Lower lobe of right lung (tissue), 2 donors: ENCODE data around the gene CRY1. TPM values are rescaled to one million over a fixed set of nuclear protein-coding genes. Genes with fewer than 3 reads are reported as not detected.

Experiments used
- ATAC-seq, 2 donors: fragments of 200-7000 bp; cut with Tn5 transposase; one replicate each; pipeline ENCODE4 v1.9.1; 2020 to 2022; ENCODE audit warnings: mild to moderate bottlenecking in 2 of 2, moderate library complexity in 2 of 2
- DNase-seq: peaks from one replicate; pipeline ENCODE4 v3.0.0-alpha.2; 2020
- H3K27ac ChIP-seq: fragments of 200-600 bp; one replicate; pipeline ENCODE4 v1.8.0; 2022
- H3K27me3 ChIP-seq: fragments of 200-600 bp; one replicate; pipeline ENCODE4 v1.8.0; 2022; ENCODE audit warnings: low read depth
- H3K36me3 ChIP-seq: fragments of 200-600 bp; one replicate; pipeline ENCODE4 v1.8.0; 2022; ENCODE audit warnings: mild to moderate bottlenecking
- H3K4me1 ChIP-seq: fragments of 200-600 bp; one replicate; pipeline ENCODE4 v1.8.0; 2022
- H3K4me3 ChIP-seq: fragments of 200-600 bp; one replicate; pipeline ENCODE4 v1.8.0; 2022; ENCODE audit warnings: mild to moderate bottlenecking
- H3K9me3 ChIP-seq: fragments of 200-600 bp; one replicate; pipeline ENCODE4 v1.8.0; 2022
- intact Hi-C: fragments of 100-400 bp; cut with DNase I; formaldehyde crosslinking; loops from one replicate; pipeline ENCODE4 v1.11.0; 2022
- total RNA-seq: library from RNA; stranded (reverse); fragmentation: NEBNext Ultra II Directional; extraction: Animal tissue kit (Norgen Biotek cat#: 25700); gene quantifications from one replicate; pipeline ENCODE4 v1.2.1, GENCODE V29; 2021
- TF ChIP-seq, protein P1 (sequence below): fragments of 200-600 bp; IDR thresholded peaks from one replicate; pipeline ENCODE4 v1.8.0; 2022; ENCODE audit warnings: antibody characterized with exemption, mild to moderate bottlenecking
- donor health status: DM: no; HTN: yes; CAD: no; lungs with severe emphysema.

Gene CRY1
- total RNA-seq, 1 donor from 2014 or later = 18.8 TPM

GRCh38 chr12:107091989-107092641 is 1.2 kb downstream of the CRY1 start:
- peak overlapping the region; percentile 67 for H3K4me3 ChIP-seq
- H3K9me3 ChIP-seq = no peaks in the 10 kb centered on the region
- H3K27ac ChIP-seq = peak overlapping the region; percentile 94
- no peaks in the 10 kb centered on the region for H3K36me3 ChIP-seq
- TF ChIP-seq, protein P1, sequence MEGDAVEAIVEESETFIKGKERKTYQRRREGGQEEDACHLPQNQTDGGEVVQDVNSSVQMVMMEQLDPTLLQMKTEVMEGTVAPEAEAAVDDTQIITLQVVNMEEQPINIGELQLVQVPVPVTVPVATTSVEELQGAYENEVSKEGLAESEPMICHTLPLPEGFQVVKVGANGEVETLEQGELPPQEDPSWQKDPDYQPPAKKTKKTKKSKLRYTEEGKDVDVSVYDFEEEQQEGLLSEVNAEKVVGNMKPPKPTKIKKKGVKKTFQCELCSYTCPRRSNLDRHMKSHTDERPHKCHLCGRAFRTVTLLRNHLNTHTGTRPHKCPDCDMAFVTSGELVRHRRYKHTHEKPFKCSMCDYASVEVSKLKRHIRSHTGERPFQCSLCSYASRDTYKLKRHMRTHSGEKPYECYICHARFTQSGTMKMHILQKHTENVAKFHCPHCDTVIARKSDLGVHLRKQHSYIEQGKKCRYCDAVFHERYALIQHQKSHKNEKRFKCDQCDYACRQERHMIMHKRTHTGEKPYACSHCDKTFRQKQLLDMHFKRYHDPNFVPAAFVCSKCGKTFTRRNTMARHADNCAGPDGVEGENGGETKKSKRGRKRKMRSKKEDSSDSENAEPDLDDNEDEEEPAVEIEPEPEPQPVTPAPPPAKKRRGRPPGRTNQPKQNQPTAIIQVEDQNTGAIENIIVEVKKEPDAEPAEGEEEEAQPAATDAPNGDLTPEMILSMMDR = peak; percentile 72
- no peaks in the 10 kb centered on the region for H3K27me3 ChIP-seq
- peaks cover 32% of the 10 kb centered on the region for H3K4me1 ChIP-seq
- ATAC-seq (peak; percentile 41 to 46), DNase-seq (no peak)
- intact Hi-C loops = no loop called here

- ATAC-seq (no peak), DNase-seq (no peak)
- Histone ChIP-seq H3K9me3 (no peaks in the 10 kb centered on the region), H3K4me1 (peaks cover 32% of the 10 kb centered on the region), H3K27ac (peak overlapping the region; percentile 94), H3K36me3 (no peaks in the 10 kb centered on the region), H3K27me3 (no peaks in the 10 kb centered on the region), H3K4me3 (peak overlapping the region; percentile 67)
- TF ChIP-seq, protein P1 = no peak
- intact Hi-C loops = no loop called here
These were observed 2.0 kb downstream of the CRY1 start for GRCh38 chr12:107091381-107091780.

- Histone ChIP-seq H3K4me3 (no peak overlapping the region), H3K36me3 (no peaks in the 10 kb centered on the region), H3K4me1 (peaks cover 32% of the 10 kb centered on the region), H3K9me3 (no peaks in the 10 kb centered on the region), H3K27me3 (no peaks in the 10 kb centered on the region), H3K27ac (peak overlapping the region; percentile 94)
- intact Hi-C loops = no loop called here
- ATAC-seq = no peak
- DNase-seq = no peak
- TF ChIP-seq, protein P1 = no peak
These were observed 2.6 kb downstream of the CRY1 start for GRCh38 chr12:107090711-107091110.

GRCh38 chr12:107088912-107089311 is 4.4 kb downstream of the CRY1 start:
- TF ChIP-seq, protein P1 = no peak
- no peak overlapping the region for H3K4me3 ChIP-seq
- no peaks in the 10 kb centered on the region for H3K9me3 ChIP-seq
- no peak for ATAC-seq
- no peak overlapping the region for H3K27ac ChIP-seq
- DNase-seq = no peak
- H3K27me3 ChIP-seq = no peaks in the 10 kb centered on the region
- H3K4me1 ChIP-seq = peaks cover 25% of the 10 kb centered on the region
- no peaks in the 10 kb centered on the region for H3K36me3 ChIP-seq
- intact Hi-C loops = no loop called here

DNA sequence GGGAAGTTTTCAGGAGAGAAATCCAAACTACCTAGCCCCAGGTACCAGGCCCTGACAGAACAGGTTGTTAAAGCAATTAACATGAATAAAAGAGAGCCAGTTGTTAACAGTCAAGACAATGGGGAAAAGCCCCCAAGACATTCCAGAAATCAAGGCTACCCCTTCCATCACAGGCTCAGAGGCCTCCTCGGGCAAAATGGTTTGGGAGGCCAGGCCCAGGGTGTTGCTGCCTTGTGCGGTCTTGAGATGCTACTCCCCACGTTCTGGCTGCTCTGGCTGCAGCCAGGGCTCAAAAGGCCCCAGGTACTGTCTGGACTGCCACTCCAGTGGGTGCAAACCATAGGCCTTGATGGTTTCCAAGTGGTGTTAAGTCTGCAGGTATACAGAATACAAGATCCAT is 7.0 kb downstream of the CRY1 start:
- DNase-seq (no peak), ATAC-seq (no peak)
- Histone ChIP-seq H3K9me3 (no peaks in the 10 kb centered on the region), H3K4me1 (peaks cover 10% of the 10 kb centered on the region), H3K4me3 (no peak overlapping the region), H3K36me3 (no peaks in the 10 kb centered on the region), H3K27me3 (no peaks in the 10 kb centered on the region), H3K27ac (no peak overlapping the region)
- TF ChIP-seq, protein P1 = no peak
- intact Hi-C loops = no loop called here
